ENCODE results near the gene FCHSD2. TPM values are rescaled to one million over a fixed set of nuclear protein-coding genes. Genes with fewer than 3 reads are reported as not detected.
"Not testable (repeated sequence)": the region's sequence is repeated elsewhere in the genome, so short reads cannot be mapped to it uniquely, and the experiment has no call there.

Gene FCHSD2
- total RNA-seq, 1 donor from 2014 or later, result 13.1 TPM

GRCh38 chr11:73152086-73152853 is 10.2 kb upstream of the FCHSD2 start:
- no peak for DNase-seq (ENCODE audit: low read depth)

DNA sequence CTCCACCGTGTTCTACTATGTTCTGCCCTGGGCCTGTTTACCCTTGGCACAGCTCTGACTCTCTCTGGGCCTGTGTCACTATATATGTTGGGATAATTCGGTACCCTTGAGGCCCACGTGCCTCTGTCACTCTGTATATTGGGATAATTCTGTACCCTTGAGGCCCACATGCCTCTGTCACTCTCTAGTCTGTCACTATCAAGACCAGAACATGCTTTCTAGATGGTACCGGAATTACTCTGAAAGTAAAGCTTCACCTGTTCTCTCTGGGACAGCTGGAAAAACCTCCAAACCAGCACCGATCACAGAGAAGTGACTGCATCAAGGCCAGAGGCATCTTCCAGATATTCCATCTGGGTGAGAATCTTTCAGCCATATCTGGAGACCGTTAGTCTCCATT is 9.3 kb upstream of the FCHSD2 start:
- DNase-seq (ENCODE audit: low read depth), result peak; percentile 91

GRCh38 chr11:73149105-73149504 is 7.0 kb upstream of the FCHSD2 start:
- DNase-seq (ENCODE audit: low read depth), result peak; percentile 92

DNA sequence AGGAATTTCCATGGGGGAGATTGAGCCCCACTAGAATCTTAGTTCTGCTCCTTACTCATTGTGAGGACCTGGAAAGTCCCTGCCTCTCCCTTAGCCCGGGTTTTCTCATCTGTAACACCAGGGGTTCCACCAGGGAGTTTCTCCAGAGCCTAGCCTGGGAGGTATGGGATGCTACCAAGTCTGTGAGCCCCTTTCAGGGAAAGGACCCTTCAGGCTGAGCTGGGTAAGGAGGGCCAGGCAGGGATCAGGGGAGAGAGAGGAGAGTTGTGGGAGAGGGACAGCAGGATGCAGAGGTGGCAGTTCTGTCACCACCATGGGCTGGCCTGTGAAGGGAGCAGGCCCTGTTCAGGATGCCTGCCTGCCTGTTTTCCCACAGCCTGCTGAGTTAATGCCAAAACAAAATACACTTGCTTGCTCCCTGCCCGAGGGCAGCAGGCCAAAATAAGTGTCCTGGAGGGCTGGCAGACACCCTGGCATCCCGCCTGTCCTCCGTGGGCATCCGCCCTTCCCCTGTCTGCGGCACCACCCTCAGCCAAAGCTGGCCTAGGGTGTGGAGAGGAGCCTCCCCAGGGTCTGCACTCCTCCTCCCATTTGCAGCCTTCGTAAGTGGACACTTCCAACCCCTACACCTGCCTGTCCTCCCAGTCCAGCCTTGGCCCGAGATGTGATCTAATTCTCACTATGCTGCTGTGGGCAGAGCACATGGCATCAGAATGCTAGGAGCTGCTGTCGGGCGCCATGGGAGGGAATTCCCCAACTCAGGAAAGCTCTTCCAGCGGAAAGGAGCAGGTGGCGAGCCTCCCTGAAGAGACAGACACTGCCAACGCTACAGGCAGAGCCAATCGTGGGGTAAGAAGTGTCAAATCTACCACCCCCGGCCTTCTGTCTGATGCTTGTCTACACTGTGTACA is 5.9 kb upstream of the FCHSD2 start:
- DNase-seq (ENCODE audit: low read depth), result peak; percentile 99

GRCh38 chr11:73145986-73146575 is 4.0 kb upstream of the FCHSD2 start:
- no peak for DNase-seq (ENCODE audit: low read depth)

GRCh38 chr11:73143126-73143838 is 1.2 kb upstream of the FCHSD2 start:
- peak; percentile 64 for DNase-seq (ENCODE audit: low read depth)

GRCh38 chr11:73141309-73142127 is 600 bp downstream of the FCHSD2 start:
- DNase-seq (ENCODE audit: low read depth), result peak; percentile 66

GRCh38 chr11:73141031-73141308 is 1.1 kb downstream of the FCHSD2 start:
- no peak for DNase-seq (ENCODE audit: low read depth)

DNA sequence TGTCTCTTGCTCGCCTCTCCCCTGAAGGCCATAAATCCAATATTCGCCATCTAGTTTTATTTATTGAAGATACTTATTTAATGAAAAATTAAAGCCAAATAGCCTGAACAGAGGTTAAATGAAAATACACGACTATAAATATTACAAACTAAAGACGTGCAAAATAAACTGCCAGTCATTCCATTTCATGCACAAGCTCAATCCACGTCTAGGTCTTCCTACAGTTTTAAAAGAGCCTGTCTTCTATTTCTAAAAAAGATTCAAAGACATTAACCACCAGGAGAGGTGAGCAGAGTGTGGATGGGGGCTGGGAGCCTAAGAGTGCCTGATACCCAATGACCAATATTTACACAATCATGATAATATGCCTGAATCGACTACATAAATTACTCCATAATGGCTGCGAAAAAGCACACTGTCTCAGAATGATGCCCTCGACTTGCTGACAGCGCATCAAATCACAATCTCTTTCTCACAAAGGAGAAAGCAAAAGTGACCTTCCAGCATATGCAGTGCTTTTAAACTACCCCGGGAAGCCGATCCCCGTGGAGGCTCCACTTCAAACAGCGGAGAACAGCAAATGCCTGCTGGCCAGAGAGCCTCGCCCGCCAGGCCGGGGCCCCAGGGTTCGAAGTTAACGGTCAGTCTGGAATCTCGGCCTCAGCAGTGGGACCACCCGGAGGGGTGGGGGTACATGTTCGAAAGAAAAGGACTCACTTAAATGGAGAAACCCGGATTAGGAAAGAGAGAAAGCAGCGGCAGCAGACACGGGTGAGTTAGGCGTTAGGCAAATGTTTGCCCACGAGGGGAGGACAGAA is 1.7 kb downstream of the FCHSD2 start:
- peak; percentile 54 for DNase-seq (ENCODE audit: low read depth)

DNA sequence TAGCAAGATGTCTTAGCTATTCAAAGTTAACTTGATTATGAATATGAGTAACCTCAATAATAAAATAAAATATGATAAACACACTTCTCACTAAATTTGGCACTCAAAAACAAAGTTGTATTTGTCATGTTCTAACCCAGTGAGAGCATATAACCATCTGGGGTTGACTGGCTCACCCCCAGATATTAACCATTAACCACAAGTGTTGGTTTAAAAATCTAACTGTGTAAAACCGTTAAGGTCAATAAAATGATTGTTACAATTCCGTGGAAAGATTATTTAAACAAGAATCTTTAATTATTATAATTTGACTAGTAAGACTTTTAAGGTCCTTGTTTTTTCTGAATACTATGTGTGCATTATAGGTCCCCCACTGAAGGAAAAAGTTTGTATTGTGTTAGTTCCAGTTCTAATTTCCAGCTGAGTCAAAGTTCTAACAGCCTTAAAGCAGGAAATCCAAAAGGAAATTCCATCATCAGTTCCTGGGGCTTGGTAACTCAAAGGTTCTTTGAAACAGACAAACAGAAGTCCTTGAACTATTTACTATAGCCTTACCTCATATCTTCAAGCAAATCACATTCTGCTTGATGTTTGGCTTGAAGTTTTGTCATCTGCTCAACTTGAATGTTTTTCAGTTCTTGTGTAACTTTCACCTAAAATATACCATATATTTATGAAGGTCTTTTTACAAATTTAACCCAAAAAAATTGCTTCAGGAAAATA is 2.5 kb downstream of the FCHSD2 start:
- DNase-seq (ENCODE audit: low read depth), result no peak

GRCh38 chr11:73137944-73138274 is 4.2 kb downstream of the FCHSD2 start:
- no peak for DNase-seq (ENCODE audit: low read depth)

GRCh38 chr11:73137262-73137943 is 4.7 kb downstream of the FCHSD2 start:
- no peak for DNase-seq (ENCODE audit: low read depth)

DNA sequence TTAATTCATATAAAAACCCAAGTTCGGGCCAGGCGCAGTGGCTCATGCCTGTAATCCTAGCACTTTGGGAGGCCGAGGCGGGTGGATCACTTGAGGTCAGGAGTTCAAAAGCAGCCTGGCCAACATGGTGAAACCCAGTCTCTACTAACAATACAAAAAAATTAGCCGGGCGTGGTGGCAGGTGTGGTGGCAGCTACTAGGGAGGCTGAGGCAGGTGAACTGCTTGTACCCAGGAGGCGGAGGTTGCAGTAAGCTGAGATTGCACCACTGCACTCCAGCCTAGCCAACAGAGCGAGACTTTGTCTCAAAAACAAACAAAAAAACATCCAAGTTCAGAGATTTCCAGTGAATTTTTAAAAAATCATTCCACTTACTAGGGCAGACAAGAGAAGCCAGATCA is 5.4 kb downstream of the FCHSD2 start:
- not testable (repeated sequence) for DNase-seq (ENCODE audit: low read depth)

GRCh38 chr11:73135346-73136284 is 6.5 kb downstream of the FCHSD2 start:
- no peak for DNase-seq (ENCODE audit: low read depth)

- DNase-seq (ENCODE audit: low read depth), result not testable (repeated sequence)
Observed at GRCh38 chr11:73132349-73132748, 9.8 kb downstream of the FCHSD2 start.

DNA sequence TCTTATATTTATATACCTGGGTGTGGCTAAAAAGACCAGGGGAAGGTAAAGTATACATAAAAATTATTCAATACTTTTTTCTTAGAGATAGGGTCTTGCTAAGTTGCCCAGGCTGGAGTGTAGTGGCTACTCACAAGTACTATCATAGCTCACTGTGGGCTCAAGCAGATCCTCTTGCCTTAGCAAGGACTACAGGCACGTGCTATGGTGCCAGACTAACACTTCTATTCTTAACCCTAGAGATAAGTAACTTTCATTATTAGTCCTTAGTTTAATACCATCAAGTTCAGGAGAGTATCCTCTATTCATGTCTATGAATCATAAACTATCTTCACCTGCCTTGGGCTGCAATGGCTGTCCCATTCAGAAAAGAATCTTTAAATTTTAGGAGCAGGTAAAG is 11.9 kb downstream of the FCHSD2 start:
- DNase-seq (ENCODE audit: low read depth), result no peak

DNA sequence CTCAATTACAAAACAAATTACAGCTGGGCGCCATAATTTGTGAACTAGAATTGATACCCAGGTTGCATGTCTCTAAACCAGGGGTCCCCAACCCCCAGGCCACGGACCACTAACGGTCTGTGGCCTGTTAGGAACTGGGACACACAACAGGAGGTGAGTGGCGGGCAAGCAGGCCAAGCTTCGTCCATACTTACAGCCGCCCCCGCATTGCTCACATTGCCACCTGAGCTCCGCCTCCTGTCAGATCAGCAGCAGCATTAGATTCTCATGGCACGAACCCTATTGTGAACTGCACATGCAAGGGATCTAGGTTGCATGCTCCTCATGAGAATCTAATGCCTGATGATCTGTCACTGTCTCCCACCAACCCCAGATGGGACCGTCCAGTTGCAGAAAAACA is 12.9 kb downstream of the FCHSD2 start:
- no peak for DNase-seq (ENCODE audit: low read depth)
